PC-9 (cell line): ENCODE data around the gene TBRG4.

Experiments used
- CTCF ChIP-seq: fragments of 200-600 bp; sonication (generic); conservative IDR thresholded peaks from 2 replicates; pipeline ENCODE4 v1.6.1; 2017; ENCODE audit warnings: mixed run types, antibody characterized with exemption, mild to moderate bottlenecking, moderate library complexity
- EZH2 ChIP-seq: fragments of 200-600 bp; sonication (generic); IDR thresholded peaks from 2 replicates; pipeline ENCODE4 v1.8.0; 2017; ENCODE audit warnings: antibody characterized with exemption, low read depth

DNA sequence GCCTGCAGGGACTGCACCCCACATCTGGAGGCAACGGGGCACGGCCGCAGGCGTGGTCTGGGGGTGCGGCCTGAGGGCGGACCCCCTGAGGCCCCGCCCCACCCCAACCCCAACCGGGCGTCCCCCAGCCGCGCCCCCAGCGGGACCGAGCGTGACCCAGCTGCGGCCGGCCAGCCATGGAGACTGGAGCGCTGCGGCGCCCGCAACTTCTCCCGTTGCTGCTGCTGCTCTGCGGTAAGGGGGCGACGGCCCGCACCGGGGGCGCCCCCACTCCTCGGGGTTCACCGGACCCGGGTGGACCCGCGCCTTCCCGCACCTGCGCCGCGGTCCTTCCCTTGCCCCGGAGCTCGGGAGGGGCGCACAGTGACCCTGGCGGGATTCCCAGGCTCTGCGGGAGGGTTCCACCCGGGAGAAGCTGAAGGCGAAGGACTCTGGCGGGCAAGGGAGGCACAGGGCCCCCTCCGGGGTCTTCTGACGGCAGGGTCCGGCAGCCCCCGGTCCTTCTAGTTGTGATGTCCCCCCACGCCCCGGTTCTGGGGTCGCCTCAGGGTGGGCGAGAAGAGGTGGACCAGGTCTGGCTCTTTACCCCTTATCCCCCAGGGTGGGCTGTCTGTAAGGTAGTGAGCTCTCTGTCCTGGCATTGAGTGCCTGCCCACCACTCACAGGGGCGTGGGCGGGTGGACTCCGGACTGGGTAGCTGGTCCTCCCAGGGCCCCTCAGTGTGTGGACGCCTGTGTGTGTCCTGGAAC, 46.3 kb upstream of the TBRG4 start, which contains the start of gene RAMP3:
- TF ChIP-seq EZH2 (no peak), CTCF (no peak)
